Panc1 (cell line): ENCODE data around the gene ATXN7. TPM values are rescaled to one million over a fixed set of nuclear protein-coding genes. Genes with fewer than 3 reads are reported as not detected.

Experiments used
- ATAC-seq: fragments of 200-7000 bp; cut with Tn5 transposase; 2 replicates; pipeline ENCODE4 v1.9.1; 2020; ENCODE audit warnings: mild to moderate bottlenecking, moderate library complexity
- BruUV-seq: library from RNA; stranded (reverse); fragments of 400-500 nt; replicated peaks from 2 replicates; lab custom pipeline; 2021; lab: Mats Ljungman, UMichigan
- CTCF ChIA-PET: fragments of 300-600 bp; sonication (Branson Sonifier 250); formaldehyde crosslinking; loops from one replicate; lab custom pipeline; 2022; ENCODE audit warnings: antibody characterized with exemption; lab: Charles Lee
- POLR2A ChIA-PET: fragments of 300-600 bp; sonication (Branson Sonifier 250); formaldehyde crosslinking; loops from one replicate; lab custom pipeline; 2022; ENCODE audit warnings: antibody characterized with exemption; lab: Charles Lee
- DNase-seq: peaks from one replicate; pipeline ENCODE4 v3.0.0-alpha.2; 2010; ENCODE audit warnings: low read depth, low spot score
- H3K27ac ChIP-seq: 2 replicates; pipeline ENCODE4 v1.5.1; 2011; ENCODE audit warnings: mild to moderate bottlenecking, low read length, inconsistent platforms
- H3K27me3 ChIP-seq: fragments of 200-500 bp; sonication (Bioruptor generic); 2 replicates; pipeline ENCODE4 v1.6.0; 2014; ENCODE audit warnings: low read length, inconsistent platforms; ENCODE audit not compliant: control insufficient read depth, insufficient read depth
- H3K36me3 ChIP-seq: fragments of 200-500 bp; sonication (Bioruptor generic); 2 replicates; pipeline ENCODE4 v1.5.1; 2014; ENCODE audit warnings: inconsistent platforms, mild to moderate bottlenecking, low read length, moderate library complexity; ENCODE audit not compliant: control insufficient read depth, insufficient read depth
- H3K4me1 ChIP-seq: 2 replicates; pipeline ENCODE4 v1.5.1; 2011; ENCODE audit warnings: inconsistent platforms, mild to moderate bottlenecking, low read length, moderate library complexity; ENCODE audit not compliant: control insufficient read depth, insufficient read depth
- H3K4me3 ChIP-seq, 2 experiments: 2 replicates each; pipeline ENCODE4 v1.5.1; 2011 to 2012; ENCODE audit warnings: low read depth in 2 of 2, low read length in 2 of 2, mild to moderate bottlenecking in 2 of 2, inconsistent platforms in 1 of 2, moderate library complexity in 1 of 2
- H3K9me3 ChIP-seq: fragments of 200-500 bp; sonication (Bioruptor generic); 2 replicates; pipeline ENCODE4 v1.5.1; 2014; ENCODE audit warnings: low read depth, mild to moderate bottlenecking, inconsistent platforms, low read length, moderate library complexity; ENCODE audit not compliant: control insufficient read depth, insufficient read depth
- CTCF ChIP-seq: fragments of 450-650 bp; IDR thresholded peaks from 2 replicates; pipeline ENCODE4 v1.5.1; 2017; ENCODE audit warnings: mild to moderate bottlenecking
- POLR2AphosphoS5 ChIP-seq: IDR thresholded peaks from 2 replicates; pipeline ENCODE4 v1.6.1; 2012; ENCODE audit warnings: mild to moderate bottlenecking, low read depth, low read length, moderate library complexity
- SIN3A ChIP-seq: IDR thresholded peaks from 2 replicates; pipeline ENCODE4 v1.6.1; 2012; ENCODE audit warnings: low read depth, mild to moderate bottlenecking, low read length, moderate library complexity, borderline replicate concordance; ENCODE audit not compliant: insufficient read depth
- TCF7L2 ChIP-seq: IDR thresholded peaks from 2 replicates; pipeline ENCODE4 v1.6.1; 2011; ENCODE audit warnings: mild to moderate bottlenecking, low read depth, low read length, inconsistent platforms
- in situ Hi-C: cut with HindIII; loops from 2 replicates; pipeline ENCODE4 v1.10.0; 2016; ENCODE audit warnings: low sequenced_read_pairs, low pct_unique_long_range_greater_than_20kb
- intact Hi-C: fragments of 100-400 bp; cut with micrococcal nuclease; formaldehyde crosslinking; loops from one replicate; pipeline ENCODE4 v1.10.0; 2022; ENCODE audit not compliant: unreplicated experiment
- total RNA-seq: library from RNA; stranded (reverse); gene quantifications from one replicate; pipeline ENCODE4 v1.2.1, GENCODE V29; 2021; ENCODE audit not compliant: unreplicated experiment
- TF ChIP-seq, protein P1 (sequence below), 2 experiments: IDR thresholded peaks; 2 replicates each; pipeline ENCODE4 v1.6.1; 2011 to 2012; ENCODE audit warnings: low read depth in 2 of 2, control low read depth in 1 of 2, low read length in 1 of 2, mild to moderate bottlenecking in 1 of 2, moderate library complexity in 1 of 2; ENCODE audit not compliant: insufficient read depth in 1 of 2

ATXN7 gene
- total RNA-seq, 1 experiment from 2014 or later = 17.3 TPM

DNA sequence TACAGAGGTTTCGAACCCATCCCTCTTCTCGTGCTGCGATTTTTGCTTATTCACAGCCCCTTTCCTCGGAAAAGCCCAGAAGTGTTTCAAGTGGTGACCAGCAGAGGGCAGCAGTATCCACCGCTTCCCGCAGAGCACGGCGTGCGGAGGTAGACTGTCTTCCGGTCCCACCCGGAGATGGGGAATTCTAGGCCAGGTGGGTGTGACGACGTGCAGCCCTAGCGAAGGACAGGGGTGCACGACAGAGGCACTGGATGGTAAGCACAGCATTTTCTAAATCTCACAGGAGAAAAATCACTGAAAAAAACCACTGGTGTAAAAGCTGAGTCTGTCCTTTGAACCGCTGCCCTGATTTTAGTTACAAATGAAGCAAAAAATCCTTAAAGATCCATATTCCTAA is 167.1 kb downstream of the ATXN7 start:
- Histone ChIP-seq H3K27ac (no peak overlapping the region), H3K4me3 (peak overlapping the region in 1 of 2 experiments; percentile 30; a peak in 2 of 4 replicates), H3K36me3 (no peaks in the 10 kb centered on the region), H3K4me1 (no peaks in the 10 kb centered on the region), H3K9me3 (no peaks in the 10 kb centered on the region), H3K27me3 (no peaks in the 10 kb centered on the region)
- POLR2A ChIA-PET = no interaction called here
- TF ChIP-seq POLR2AphosphoS5 = no peak
- peak; percentile 83 for TF ChIP-seq CTCF
- in situ Hi-C loops = no loop called here
- CTCF ChIA-PET = interaction anchor here (1.3 kb wide), 1 partner anchor 452 kb away, joined by 3 read pairs; no protein-coding TSS in a partner anchor
- DNase-seq (peak; percentile 27), ATAC-seq (peak; percentile 92)
- intact Hi-C loops = loop anchor here (1.0 to 2.0 kb wide), 2 partner anchors 368 to 454 kb away; no protein-coding TSS in a partner anchor
- BruUV-seq = no TSS peak

DNA sequence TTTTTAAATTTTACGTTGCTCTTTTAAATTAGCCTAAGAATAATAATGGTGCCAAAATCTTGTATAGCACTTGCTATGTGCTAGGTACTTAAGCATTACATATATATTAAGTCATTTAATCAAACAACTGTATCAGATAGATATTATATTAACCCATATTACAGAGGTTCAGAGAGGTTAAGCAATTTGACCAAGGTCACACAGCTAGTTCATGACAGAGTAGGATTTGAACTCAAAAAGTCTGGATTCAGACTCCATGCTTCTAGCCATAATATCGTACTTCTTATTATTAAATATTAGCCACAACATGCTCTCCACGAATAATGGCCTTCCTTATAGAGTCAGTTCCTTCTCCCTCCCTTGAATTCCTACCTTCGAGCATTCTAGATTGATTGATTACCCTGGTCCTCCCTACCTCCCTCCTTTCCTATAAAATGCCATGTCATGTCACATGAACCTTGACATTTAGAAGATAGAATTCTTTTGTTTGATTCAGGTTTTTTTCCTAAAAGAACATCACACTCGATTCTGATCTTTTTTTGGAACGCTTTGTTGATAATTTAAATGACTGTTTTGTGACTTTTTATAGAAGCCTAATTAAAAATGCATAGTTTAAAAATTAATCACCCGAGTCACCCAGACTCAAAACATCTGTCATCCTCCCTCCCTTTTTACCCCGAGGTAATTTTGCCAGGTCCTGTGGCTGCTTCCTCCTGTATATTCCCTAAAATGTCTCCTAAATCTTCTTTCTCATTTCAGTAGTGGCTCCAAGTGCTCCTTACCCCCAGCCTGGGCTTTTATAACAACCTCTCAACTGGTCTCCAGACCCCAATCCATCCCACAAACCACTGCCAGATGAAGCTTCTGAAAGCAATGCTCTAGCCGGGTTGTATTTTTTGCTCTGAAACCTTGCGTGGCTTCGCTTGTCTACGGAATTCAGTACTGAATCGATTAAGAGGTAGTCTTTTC is 168.2 kb downstream of the ATXN7 start:
- ChIA-PET POLR2A (no interaction called here), CTCF (no interaction called here)
- Histone ChIP-seq H3K27ac (no peak overlapping the region), H3K4me1 (no peaks in the 10 kb centered on the region), H3K27me3 (no peaks in the 10 kb centered on the region), H3K4me3 (no peak overlapping the region), H3K36me3 (no peaks in the 10 kb centered on the region), H3K9me3 (no peaks in the 10 kb centered on the region)
- no peak for DNase-seq
- in situ Hi-C loops = no loop called here
- no peak for TF ChIP-seq POLR2AphosphoS5
- no peak for TF ChIP-seq SIN3A
- TF ChIP-seq CTCF = no peak
- TF ChIP-seq, protein P1, sequence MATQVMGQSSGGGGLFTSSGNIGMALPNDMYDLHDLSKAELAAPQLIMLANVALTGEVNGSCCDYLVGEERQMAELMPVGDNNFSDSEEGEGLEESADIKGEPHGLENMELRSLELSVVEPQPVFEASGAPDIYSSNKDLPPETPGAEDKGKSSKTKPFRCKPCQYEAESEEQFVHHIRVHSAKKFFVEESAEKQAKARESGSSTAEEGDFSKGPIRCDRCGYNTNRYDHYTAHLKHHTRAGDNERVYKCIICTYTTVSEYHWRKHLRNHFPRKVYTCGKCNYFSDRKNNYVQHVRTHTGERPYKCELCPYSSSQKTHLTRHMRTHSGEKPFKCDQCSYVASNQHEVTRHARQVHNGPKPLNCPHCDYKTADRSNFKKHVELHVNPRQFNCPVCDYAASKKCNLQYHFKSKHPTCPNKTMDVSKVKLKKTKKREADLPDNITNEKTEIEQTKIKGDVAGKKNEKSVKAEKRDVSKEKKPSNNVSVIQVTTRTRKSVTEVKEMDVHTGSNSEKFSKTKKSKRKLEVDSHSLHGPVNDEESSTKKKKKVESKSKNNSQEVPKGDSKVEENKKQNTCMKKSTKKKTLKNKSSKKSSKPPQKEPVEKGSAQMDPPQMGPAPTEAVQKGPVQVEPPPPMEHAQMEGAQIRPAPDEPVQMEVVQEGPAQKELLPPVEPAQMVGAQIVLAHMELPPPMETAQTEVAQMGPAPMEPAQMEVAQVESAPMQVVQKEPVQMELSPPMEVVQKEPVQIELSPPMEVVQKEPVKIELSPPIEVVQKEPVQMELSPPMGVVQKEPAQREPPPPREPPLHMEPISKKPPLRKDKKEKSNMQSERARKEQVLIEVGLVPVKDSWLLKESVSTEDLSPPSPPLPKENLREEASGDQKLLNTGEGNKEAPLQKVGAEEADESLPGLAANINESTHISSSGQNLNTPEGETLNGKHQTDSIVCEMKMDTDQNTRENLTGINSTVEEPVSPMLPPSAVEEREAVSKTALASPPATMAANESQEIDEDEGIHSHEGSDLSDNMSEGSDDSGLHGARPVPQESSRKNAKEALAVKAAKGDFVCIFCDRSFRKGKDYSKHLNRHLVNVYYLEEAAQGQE (IDR thresholded peaks at IDR 0.05; ENCODE audit: insufficient read depth in 1 of 2, low read depth in 2 of 2, low read length in 1 of 2) = no peak
- TF ChIP-seq TCF7L2 = no peak
- intact Hi-C loops = loop anchor here (2.0 kb wide), 1 partner anchor 367 kb away; no protein-coding TSS in a partner anchor
- ATAC-seq = no peak
- no TSS peak for BruUV-seq
